ENCODE data around the gene AFG3L2.

Gene AFG3L2

DNA sequence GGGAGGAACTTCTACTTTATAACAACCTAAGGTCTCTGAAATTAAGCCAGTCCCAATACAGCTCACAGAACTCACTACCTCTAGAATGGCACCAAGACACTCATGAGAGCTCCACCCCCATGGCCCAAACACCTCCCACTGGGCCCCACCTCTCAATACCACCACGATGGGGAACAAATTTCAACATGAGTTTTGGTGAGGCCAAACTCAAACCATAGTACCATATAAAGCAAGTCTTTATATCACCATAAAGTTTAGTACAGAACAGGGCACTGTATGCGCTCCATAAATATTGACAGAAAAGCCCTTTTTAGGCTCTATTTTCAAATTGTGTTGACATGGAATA lies 3.3 kb downstream of the AFG3L2 start:
- no peak for DNase-seq (ENCODE audit: low read depth)
- H3K4me3 ChIP-seq (ENCODE audit: low read depth, low read length), result no peak overlapping the region
- no peak for TF ChIP-seq CTCF (IDR thresholded peaks at IDR 0.05; ENCODE audit: control insufficient read depth, extremely low read depth, insufficient read depth)

- DNase-seq (ENCODE audit: low read depth), result no peak
- no peak overlapping the region for H3K4me3 ChIP-seq (ENCODE audit: low read depth, low read length)
- no peak for TF ChIP-seq CTCF (IDR thresholded peaks at IDR 0.05; ENCODE audit: control insufficient read depth, extremely low read depth, insufficient read depth)
These were observed 3.8 kb downstream of the AFG3L2 start for GRCh38 chr18:12373116-12373770.

DNA sequence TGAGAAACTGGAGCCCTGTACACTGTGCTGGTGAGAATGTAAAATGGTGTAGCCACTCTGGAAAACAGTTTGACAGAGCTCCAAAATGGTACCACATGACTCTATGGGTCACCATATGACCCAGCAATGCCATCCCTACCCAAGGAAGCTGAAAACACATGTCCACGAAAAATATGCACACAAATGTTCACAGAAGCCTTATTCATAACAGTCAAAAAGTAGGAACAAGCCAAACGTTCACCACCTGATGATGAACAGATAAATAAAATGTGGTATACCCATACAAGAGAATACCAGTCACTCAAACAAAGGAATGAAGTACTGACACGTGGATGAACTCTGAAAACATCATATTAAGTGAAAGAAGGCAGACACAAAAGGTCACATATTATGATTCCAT lies 4.6 kb downstream of the AFG3L2 start:
- no peak for DNase-seq (ENCODE audit: low read depth)
- no peak overlapping the region for H3K4me3 ChIP-seq (ENCODE audit: low read depth, low read length)
- TF ChIP-seq CTCF (IDR thresholded peaks at IDR 0.05; ENCODE audit: control insufficient read depth, extremely low read depth, insufficient read depth), result no peak

DNA sequence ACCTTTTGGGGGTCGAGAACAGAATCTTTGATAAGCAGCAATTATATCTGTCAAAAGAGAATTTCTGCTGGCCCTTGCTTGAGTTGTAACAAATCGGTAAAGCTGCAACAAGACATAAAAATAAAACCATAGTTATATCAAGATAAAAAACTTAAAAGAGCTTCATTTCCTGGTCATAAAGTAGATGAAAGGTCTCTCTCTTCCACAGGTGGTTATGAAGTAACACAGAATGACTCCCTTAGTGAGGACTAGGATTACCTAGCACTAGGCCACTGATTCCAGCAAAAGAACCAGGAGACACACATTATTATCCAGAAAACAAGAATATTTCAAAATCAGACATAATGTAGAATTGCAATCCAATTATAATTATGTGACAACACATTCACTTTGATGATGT lies 5.4 kb downstream of the AFG3L2 start:
- DNase-seq (ENCODE audit: low read depth), result no peak
- no peak overlapping the region for H3K4me3 ChIP-seq (ENCODE audit: low read depth, low read length)

GRCh38 chr18:12369211-12369610 lies 7.8 kb downstream of the AFG3L2 start:
- no peak overlapping the region for H3K4me3 ChIP-seq (ENCODE audit: low read depth, low read length)
- no peak for TF ChIP-seq CTCF (IDR thresholded peaks at IDR 0.05; ENCODE audit: control insufficient read depth, extremely low read depth, insufficient read depth)
- no peak for DNase-seq (ENCODE audit: low read depth)

More for the DNA sequence above, 5.4 kb downstream of the AFG3L2 start:
- TF ChIP-seq CTCF (IDR thresholded peaks at IDR 0.05; ENCODE audit: control insufficient read depth, extremely low read depth, insufficient read depth), result no peak

- H3K4me3 ChIP-seq (ENCODE audit: low read depth, low read length), result no peak overlapping the region
- no peak for DNase-seq (ENCODE audit: low read depth)
- no peak for TF ChIP-seq CTCF (IDR thresholded peaks at IDR 0.05; ENCODE audit: control insufficient read depth, extremely low read depth, insufficient read depth)
These were observed 10.2 kb downstream of the AFG3L2 start for GRCh38 chr18:12366784-12367183.

- no peak for TF ChIP-seq CTCF (IDR thresholded peaks at IDR 0.05; ENCODE audit: control insufficient read depth, extremely low read depth, insufficient read depth)
- H3K4me3 ChIP-seq (ENCODE audit: low read depth, low read length), result no peak overlapping the region
These were observed 10.6 kb downstream of the AFG3L2 start for GRCh38 chr18:12366379-12366778.

More at GRCh38 chr18:12366379-12366778, 10.6 kb downstream of the AFG3L2 start:
- no peak for DNase-seq (ENCODE audit: low read depth)
